SU-DHL-6 (cell line): Measurements from ENCODE around the gene DDX56.

Experiments used
- EZH2phosphoT487 ChIP-seq: fragments of 200-600 bp; sonication (generic), shearing (Covaris generic); conservative IDR thresholded peaks from 2 replicates; pipeline ENCODE4 v1.6.1; 2018; ENCODE audit warnings: mild to moderate bottlenecking, antibody characterized with exemption, low read length, moderate library complexity, mixed read lengths
- TF ChIP-seq, protein P1 (sequence below): fragments of 200-600 bp; sonication (generic); IDR thresholded peaks from one replicate; pipeline ENCODE4 v1.5.1; 2017; ENCODE audit warnings: antibody characterized with exemption, mild to moderate bottlenecking, low read length, moderate library complexity; ENCODE audit not compliant: insufficient read depth, poor library complexity, severe bottlenecking

DNA sequence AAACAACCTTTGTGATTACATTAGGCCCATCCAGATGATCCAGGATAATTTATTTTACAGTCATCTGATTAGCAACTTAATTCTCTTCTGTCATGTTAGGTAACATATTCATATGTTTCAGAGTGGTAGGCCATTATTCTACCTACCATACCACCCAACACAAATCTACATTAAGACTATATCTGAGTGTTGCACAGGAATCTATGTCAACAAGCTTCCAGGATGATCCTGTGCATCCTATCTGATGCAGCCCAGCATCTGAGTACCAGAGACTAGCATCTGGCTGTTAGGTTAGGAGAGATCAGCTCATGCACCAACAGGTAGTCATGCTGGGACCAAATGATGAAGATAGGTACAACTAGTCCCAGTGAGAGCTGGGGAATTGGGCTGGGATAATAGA lies 1.3 kb upstream of the DDX56 start:
- TF ChIP-seq, protein P1, sequence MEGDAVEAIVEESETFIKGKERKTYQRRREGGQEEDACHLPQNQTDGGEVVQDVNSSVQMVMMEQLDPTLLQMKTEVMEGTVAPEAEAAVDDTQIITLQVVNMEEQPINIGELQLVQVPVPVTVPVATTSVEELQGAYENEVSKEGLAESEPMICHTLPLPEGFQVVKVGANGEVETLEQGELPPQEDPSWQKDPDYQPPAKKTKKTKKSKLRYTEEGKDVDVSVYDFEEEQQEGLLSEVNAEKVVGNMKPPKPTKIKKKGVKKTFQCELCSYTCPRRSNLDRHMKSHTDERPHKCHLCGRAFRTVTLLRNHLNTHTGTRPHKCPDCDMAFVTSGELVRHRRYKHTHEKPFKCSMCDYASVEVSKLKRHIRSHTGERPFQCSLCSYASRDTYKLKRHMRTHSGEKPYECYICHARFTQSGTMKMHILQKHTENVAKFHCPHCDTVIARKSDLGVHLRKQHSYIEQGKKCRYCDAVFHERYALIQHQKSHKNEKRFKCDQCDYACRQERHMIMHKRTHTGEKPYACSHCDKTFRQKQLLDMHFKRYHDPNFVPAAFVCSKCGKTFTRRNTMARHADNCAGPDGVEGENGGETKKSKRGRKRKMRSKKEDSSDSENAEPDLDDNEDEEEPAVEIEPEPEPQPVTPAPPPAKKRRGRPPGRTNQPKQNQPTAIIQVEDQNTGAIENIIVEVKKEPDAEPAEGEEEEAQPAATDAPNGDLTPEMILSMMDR: no peak
- TF ChIP-seq EZH2phosphoT487: no peak
